Transverse colon (tissue), 4 donors: Measurements from ENCODE around the gene UNC45A.

Source experiments
- CTCF ChIP-seq, 5 experiments: fragments of 200-600 bp in 3 of 5; fragments of 450-650 bp in 2 of 5; sonication (generic) in 3 of 5; IDR thresholded peaks; 1 replicate in 2 of 5; 2 replicates in 3 of 5; pipeline ENCODE4 v1.5.1; 2016 to 2017; ENCODE audit warnings: antibody characterized with exemption in 5 of 5, inconsistent platforms in 3 of 5, mild to moderate bottlenecking in 2 of 5, moderate library complexity in 1 of 5
- EP300 ChIP-seq: sonication (generic); formaldehyde crosslinking; IDR thresholded peaks from one replicate; pipeline ENCODE4 v1.6.1; 2017; ENCODE audit warnings: antibody characterized with exemption, low read depth
- POLR2A ChIP-seq: fragments of 450-650 bp; IDR thresholded peaks from one replicate; pipeline ENCODE4 v1.6.1; 2016; ENCODE audit warnings: antibody characterized with exemption, mild to moderate bottlenecking, moderate library complexity
- POLR2AphosphoS5 ChIP-seq, 3 donors: sonication (generic); formaldehyde crosslinking; IDR thresholded peaks; one replicate each; pipeline ENCODE4 v1.6.1; 2016; ENCODE audit warnings: antibody characterized with exemption in 3 of 3

- TF ChIP-seq POLR2A: no peak
- no peak for TF ChIP-seq CTCF (IDR thresholded peaks at IDR 0.05)
- TF ChIP-seq POLR2AphosphoS5 (IDR thresholded peaks at IDR 0.05): no peak
- no peak for TF ChIP-seq EP300
These were observed 28.8 kb upstream of the UNC45A start for GRCh38 chr15:90906181-90906849.
